GM12891 (cell line): ENCODE results near the gene CCR7.

ENCODE experiments used
- DNase-seq: peaks from one replicate; pipeline ENCODE4 v3.0.0; 2011; ENCODE audit warnings: low spot score; ENCODE audit not compliant: insufficient read length
- FAIRE-seq: peaks from 2 replicates; lab custom pipeline; 2011; peaks lifted over from hg19 to GRCh38; lab: Jason Lieb, UNC
- PAX5 ChIP-seq: IDR thresholded peaks from 2 replicates; pipeline ENCODE4 v1.6.1; 2011; ENCODE audit warnings: low read length, moderate library complexity, mild to moderate bottlenecking; ENCODE audit not compliant: insufficient read depth, severe bottlenecking
- POLR2A ChIP-seq: IDR thresholded peaks from 2 replicates; pipeline ENCODE4 v1.6.1; 2011; ENCODE audit warnings: low read depth, low read length, control low read depth
- POLR2AphosphoS5 ChIP-seq: IDR thresholded peaks from 2 replicates; pipeline ENCODE4 v1.6.1; 2011; ENCODE audit warnings: low read depth, low read length, control low read depth
- POU2F2 ChIP-seq: IDR thresholded peaks from 2 replicates; pipeline ENCODE4 v1.6.1; 2011; ENCODE audit warnings: low read depth, mild to moderate bottlenecking, control low read depth, low read length, moderate library complexity
- SPI1 ChIP-seq: IDR thresholded peaks from 2 replicates; pipeline ENCODE4 v1.6.1; 2011; ENCODE audit warnings: low read depth, low read length, control low read depth
- TAF1 ChIP-seq: IDR thresholded peaks from 2 replicates; pipeline ENCODE4 v1.6.1; 2011; ENCODE audit warnings: low read depth, low read length, control low read depth

Gene CCR7

DNA sequence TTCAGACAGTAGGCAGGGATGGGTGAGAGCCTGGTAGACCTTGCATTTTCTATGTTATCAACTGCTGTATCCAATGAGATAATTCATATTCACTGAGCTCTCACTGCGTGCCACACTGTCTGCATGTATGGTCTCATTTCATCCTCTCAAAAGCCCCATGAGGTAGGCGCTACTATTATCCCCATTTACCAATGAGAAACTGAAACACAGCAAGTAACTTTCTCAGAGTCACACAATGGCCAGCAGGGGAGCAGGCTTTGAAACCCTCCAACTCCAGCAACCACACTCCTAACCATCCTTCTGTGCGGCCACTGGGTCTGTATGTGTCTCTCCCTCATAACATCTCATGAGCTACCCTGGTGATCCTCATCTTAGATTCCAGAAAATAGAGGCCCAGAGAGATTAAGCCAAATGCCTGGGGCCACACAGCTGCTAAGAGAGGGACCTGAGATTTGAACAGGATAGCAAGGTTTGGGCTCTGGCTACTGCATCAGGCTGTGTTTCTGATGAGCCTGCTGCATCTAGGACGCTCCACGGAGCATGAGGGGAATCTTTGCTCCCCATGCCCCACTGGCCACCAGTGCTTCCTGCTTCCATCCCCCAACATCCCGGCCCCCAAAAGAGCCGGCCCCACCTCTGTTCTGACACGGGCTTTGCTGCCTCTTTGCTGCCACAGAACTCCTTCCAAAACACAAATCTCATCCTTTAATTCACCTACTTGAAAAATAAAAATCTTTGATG, 3.2 kb downstream of the CCR7 start:
- DNase-seq (no peak), FAIRE-seq (peak; percentile 74)
- TF ChIP-seq PAX5 (no peak), SPI1 (no peak), POLR2AphosphoS5 (peak; percentile 91), POU2F2 (no peak; the same call in 1 of the 2 replicates), POLR2A (peak; percentile 95), TAF1 (peak; percentile 85)

DNA sequence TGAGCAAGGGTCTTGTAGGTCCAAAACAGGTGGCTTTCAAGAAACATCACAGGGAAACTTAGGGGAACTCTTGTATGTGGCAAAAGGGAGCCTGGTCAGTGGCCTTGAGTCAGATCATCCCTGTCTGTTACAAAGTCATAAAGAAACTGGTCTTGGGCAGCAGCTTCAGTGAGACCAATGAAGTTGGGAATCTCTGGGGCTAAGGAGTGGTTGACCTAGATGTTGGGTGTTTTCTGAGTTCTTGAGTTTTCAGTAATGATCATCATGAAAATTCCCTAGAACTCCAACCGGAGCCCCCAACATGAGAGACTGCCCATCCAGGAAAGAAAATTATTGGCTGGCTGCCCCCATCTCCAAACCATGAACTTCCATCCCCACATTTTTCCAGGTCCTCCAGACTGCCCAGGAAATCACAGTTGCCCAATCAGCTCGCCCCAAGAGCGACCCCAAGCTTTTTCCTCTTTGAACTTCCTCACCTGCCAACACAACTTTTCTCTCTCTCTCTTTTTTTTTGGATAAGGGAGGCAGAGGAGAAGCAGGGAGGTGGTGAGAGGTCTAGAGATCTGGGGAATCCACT, 3.9 kb downstream of the CCR7 start:
- TF ChIP-seq POLR2AphosphoS5, result no peak
- TF ChIP-seq POLR2A, result no peak
- TF ChIP-seq TAF1, result no peak
- no peak for TF ChIP-seq POU2F2
- TF ChIP-seq PAX5, result no peak
- no peak for TF ChIP-seq SPI1
- no peak for DNase-seq
- no peak for FAIRE-seq

DNA sequence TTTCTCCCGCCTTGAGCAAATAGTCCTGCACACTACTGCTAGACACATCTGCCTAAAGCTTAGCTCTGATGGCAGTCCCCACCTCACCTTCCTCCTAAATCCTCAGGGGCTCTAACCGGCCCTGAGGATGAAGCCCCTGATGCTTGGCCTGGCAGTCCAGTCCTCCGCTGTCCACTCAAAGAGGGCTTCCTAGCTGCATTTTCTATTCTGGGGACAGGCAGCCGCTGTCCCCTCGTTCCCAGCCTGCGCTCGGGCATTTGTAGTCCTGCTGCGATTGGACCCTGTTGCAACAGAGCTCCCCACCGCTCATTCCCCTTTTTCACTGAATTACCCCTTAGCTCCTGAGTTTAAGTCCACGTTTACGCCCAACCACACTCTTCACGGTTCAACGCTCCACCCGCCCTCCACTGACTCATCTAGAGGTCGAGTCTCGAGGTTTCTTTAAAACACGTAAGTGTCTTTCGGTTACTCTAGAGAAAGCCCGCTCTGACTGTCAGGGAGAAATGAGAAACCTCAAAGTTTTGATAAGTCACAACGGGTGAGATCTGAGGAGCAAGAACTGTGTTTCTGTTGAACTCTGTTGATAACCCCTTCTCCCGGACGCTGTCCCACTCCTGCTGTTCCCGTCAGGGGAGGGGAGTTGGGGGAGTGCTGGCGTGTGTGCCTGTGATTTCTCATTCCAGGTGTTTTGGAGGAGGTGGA, 4.5 kb downstream of the CCR7 start:
- FAIRE-seq (peak; percentile 87), DNase-seq (no peak)
- TF ChIP-seq POLR2A (peak; percentile 9; the same call in 1 of the 2 replicates), PAX5 (peak; percentile 97), SPI1 (peak; percentile 76), POLR2AphosphoS5 (peak; percentile 84), POU2F2 (peak; percentile 14; the same call in 1 of the 2 replicates), TAF1 (no peak; the same call in 1 of the 2 replicates)

DNA sequence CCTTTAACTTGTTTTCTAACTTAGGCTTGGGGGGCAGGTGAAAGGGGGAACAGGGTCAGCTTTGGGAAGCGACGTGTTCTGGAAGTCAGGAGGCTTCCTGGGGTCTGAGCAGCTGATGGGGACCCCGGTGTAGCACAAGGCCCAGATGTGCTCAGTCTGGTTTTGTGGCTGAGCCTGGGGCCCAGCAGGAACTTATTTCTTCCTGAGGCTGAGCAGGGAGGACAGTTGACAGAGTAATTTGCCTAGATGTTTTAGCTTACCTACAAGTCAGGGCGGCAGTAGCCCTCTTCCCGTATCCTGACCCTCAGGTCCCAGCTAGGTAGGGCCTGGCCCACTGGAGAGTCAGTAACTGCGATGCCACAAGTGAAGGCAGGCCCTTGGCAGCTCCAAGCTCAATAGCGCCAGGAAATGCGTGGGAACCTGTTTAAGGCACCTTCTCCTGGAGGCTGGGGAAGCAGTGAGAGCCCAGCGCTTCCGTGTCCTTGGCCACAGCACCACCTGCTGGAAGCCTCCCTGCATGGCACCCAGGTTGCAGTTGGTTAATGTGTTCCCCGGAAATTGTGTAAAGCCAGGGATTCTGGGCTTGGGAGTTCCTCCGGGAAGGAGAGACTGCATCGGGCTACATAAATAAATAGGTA, 5.2 kb downstream of the CCR7 start:
- DNase-seq (peak; percentile 70), FAIRE-seq (peak; percentile 80)
- TF ChIP-seq SPI1 (peak; percentile 10; the same call in 1 of the 2 replicates), POLR2AphosphoS5 (peak; percentile 68), PAX5 (no peak), TAF1 (no peak), POU2F2 (0 out of 2 replicates have a peak, but pooled peaks have one; percentile 61), POLR2A (peak; percentile 72; the same call in 1 of the 2 replicates)

DNA sequence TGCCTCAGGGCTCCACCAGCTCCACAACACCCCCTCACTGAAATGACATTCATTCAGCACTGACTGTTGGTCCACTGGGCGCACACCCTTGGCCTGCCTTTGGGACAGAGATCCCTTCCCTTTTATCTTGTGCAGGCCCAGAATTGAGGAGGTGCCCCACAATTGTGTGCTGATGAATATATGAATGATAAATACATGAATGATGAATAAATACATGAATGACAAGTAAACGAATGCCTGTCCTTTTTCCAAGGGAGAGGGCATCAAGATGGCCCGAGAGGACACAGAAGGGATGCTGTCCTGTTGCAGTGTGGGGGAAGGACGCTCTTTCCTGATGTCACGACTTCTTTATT, 5.7 kb downstream of the CCR7 start:
- FAIRE-seq (no peak), DNase-seq (no peak)
- no peak for TF ChIP-seq POU2F2
- TF ChIP-seq TAF1, result no peak
- no peak; the same call in 1 of the 2 replicates for TF ChIP-seq POLR2A
- TF ChIP-seq SPI1, result no peak
- no peak for TF ChIP-seq POLR2AphosphoS5
- TF ChIP-seq PAX5, result no peak

DNA sequence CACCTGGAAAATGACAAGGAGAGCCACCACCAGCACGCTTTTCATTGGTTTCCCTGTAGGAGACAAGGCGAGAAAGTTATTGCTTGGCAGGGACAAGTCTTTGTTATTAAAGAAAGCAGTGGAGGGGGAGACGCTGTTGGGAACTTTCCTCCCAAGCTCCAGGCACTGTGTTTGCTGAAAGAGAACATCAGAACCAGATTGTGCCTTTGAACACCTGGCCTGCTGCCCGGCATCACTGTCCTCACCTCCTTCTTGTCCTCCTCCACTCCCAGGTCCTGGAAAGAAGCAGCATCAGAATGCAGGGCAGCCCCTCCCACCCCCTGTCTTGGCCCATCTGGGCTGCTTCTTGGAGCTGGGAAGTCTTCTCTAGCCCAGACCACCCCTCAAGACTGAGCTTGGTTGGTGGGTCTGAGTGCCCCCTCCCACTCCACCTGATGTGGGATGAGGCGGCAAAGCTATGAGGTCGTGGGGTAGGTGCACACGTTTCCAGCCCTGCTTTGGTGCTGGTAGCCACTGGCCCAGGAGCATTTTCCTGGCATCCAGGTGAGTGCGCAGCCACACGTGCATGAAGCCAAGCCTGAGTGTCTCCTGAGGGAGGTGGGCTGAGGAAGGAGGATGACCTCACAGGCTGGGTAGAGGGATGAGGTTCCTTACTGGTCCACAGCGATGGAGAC, 6.2 kb downstream of the CCR7 start:
- DNase-seq, result no peak
- TF ChIP-seq POLR2A (peak; percentile 56; the same call in 1 of the 2 replicates), TAF1 (no peak), POLR2AphosphoS5 (peak; percentile 56; the same call in 1 of the 2 replicates)
- FAIRE-seq, result no peak

DNA sequence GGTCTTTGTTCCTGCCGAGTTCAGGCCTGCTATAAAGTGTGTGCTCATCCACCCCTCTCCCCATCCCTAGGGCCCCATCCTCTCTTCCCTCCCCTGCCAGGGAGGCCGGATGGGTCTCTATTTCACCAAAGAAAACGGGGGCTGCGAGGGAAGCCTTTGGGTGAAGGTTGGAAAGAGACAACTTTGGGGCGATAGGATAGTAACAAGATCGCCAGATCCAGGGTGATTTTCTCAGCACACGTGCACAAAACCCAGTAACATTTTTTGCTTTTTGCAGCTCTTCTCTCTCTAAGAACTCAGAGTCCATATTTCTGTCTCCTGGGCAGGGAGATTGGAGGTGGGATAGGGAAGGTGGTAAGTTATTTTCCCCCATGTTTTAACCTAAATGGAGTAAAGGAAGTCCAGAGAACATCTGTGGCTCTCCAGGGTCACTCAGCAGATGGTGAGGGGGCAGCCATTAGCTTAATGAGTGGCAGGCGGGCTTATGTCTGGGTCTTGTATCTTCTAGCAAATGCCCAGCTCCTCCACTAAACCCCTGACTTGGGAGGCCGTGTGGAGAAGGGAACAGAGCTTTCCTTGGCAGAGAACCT, 6.9 kb downstream of the CCR7 start:
- no peak for DNase-seq
- no peak for FAIRE-seq
- TF ChIP-seq POLR2A (no peak), PAX5 (no peak), POU2F2 (no peak)

DNA sequence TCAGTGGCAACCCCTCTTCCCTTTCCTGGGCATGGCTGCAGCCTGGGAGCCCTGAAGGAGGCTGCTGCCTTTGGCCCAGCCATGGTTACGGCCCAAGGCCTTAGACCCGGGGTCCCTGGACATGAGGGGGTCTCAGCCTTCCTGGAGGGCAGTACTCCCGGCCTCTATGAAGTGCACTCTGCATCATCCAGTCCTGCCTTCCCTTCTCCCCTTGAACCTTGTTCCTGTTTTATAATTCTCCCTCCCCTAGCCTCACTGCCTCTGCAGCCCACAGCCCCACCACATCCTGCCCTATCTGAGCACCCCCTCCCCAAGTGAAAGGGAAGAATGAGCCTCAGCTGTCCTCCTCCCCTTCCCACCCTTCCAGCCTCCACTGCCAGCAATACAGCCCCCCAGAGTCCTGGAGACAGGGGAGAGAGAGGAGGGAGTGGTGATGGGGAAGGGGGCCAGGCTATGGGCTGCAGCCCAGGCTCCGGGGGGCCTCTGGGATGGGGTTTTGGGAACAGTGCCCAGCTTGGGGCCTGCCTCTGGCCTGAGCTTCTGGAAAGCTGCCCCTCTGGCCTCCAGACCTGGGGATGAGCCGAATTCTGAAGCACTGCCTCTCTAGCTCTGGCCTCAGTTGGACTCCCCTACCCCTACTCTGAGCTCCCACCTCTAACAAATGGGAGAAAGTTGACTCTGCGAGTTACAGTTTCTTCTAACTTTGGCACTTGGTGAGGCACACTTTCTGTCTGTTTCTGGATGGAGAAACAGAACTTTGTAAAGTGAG, 7.6 kb downstream of the CCR7 start:
- no peak for FAIRE-seq
- no peak for DNase-seq
- TF ChIP-seq PAX5 (no peak), POLR2AphosphoS5 (no peak), SPI1 (no peak), POLR2A (peak; percentile 61), TAF1 (no peak), POU2F2 (no peak)
